HG03139 (cell line): Measurements from ENCODE around the gene AKR1C3.
"Not testable (repeated sequence)": the region's sequence is repeated elsewhere in the genome, so short reads cannot be mapped to it uniquely, and the experiment has no call there.

Experiments used
- ATAC-seq: cut with Tn5 transposase; IDR thresholded peaks from one replicate; pipeline ENCODE4 v1.9.1; 2021; ENCODE audit not compliant: unreplicated experiment

AKR1C3 gene

GRCh38 chr10:5136468-5137087 is 42.4 kb downstream of the AKR1C3 start:
- ATAC-seq: no peak

- ATAC-seq: not testable (repeated sequence)
Measured at GRCh38 chr10:5137699-5138098, 43.5 kb downstream of the AKR1C3 start.

GRCh38 chr10:5142199-5142598 is 48.0 kb downstream of the AKR1C3 start:
- ATAC-seq: no peak

- ATAC-seq: no peak
Measured at GRCh38 chr10:5143137-5143536, 48.9 kb downstream of the AKR1C3 start.

GRCh38 chr10:5146920-5147254 is 52.7 kb downstream of the AKR1C3 start:
- no peak for ATAC-seq

GRCh38 chr10:5147255-5147980 is 53.2 kb downstream of the AKR1C3 start:
- no peak for ATAC-seq

- ATAC-seq: no peak
Measured at GRCh38 chr10:5147981-5148677, 53.9 kb downstream of the AKR1C3 start.

- no peak for ATAC-seq
Measured at GRCh38 chr10:5148678-5149032, 54.4 kb downstream of the AKR1C3 start.

GRCh38 chr10:5151076-5151475 is 56.9 kb downstream of the AKR1C3 start:
- no peak for ATAC-seq

GRCh38 chr10:5155951-5156350 is 61.7 kb downstream of the AKR1C3 start:
- ATAC-seq: no peak
